Measurements from ENCODE around the gene ANXA2R.
"Not testable (repeated sequence)": the region's sequence is repeated elsewhere in the genome, so short reads cannot be mapped to it uniquely, and the experiment has no call there.

- TF ChIP-seq MAFK (IDR thresholded peaks at IDR 0.05; ENCODE audit: low read length); CTCF (IDR thresholded peaks at IDR 0.05 in 2 of 3, conservative IDR thresholded peaks at IDR 0.05 in 1 of 3; ENCODE audit: insufficient read depth in 2 of 3, low read depth in 1 of 3, low read length in 3 of 3): not testable (repeated sequence)
Observed at GRCh38 chr5:43055098-43055497, 15.0 kb upstream of the ANXA2R start.

All from K562 (cell line).